Smooth muscle cell (in vitro differentiated cells): ENCODE results near the gene GPRIN1. TPM values are rescaled to one million over a fixed set of nuclear protein-coding genes. Genes with fewer than 3 reads are reported as not detected.

Experiments
- DNase-seq: peaks from one replicate; lab custom pipeline; 2025; ENCODE audit not compliant: unreplicated experiment; lab: John Stamatoyannopoulos, UW
- H2AFZ ChIP-seq: fragments of 200-600 bp; sonication (generic); 2 replicates; pipeline ENCODE4 v1.6.0; 2016; ENCODE audit warnings: antibody characterized with exemption, low read depth, mild to moderate bottlenecking
- H3F3A ChIP-seq: fragments of 200-600 bp; sonication (generic); 2 replicates; pipeline ENCODE4 v1.6.0; 2017; ENCODE audit warnings: antibody characterized with exemption, low read depth
- H3K27ac ChIP-seq: fragments of 200-600 bp; sonication (generic); 2 replicates; pipeline ENCODE4 v1.5.1; 2016; ENCODE audit warnings: low read depth, mild to moderate bottlenecking
- H3K27me3 ChIP-seq: fragments of 200-600 bp; sonication (generic); 2 replicates; pipeline ENCODE4 v1.6.1; 2016; ENCODE audit warnings: low read depth, mild to moderate bottlenecking
- H3K36me3 ChIP-seq: fragments of 200-600 bp; sonication (generic); 2 replicates; pipeline ENCODE4 v1.5.1; 2016; ENCODE audit warnings: low read depth
- H3K4me1 ChIP-seq: fragments of 200-600 bp; sonication (generic); 2 replicates; pipeline ENCODE4 v1.5.1; 2016; ENCODE audit warnings: low read depth
- H3K4me2 ChIP-seq: fragments of 200-600 bp; sonication (generic); 2 replicates; pipeline ENCODE4 v1.6.0; 2016; ENCODE audit warnings: mild to moderate bottlenecking
- H3K4me3 ChIP-seq: fragments of 200-600 bp; sonication (generic); 2 replicates; pipeline ENCODE4 v1.5.1; 2016; ENCODE audit warnings: mild to moderate bottlenecking
- H3K79me2 ChIP-seq: fragments of 200-600 bp; sonication (generic); 2 replicates; pipeline ENCODE4 v1.6.0; 2016; ENCODE audit warnings: low read depth, mild to moderate bottlenecking
- H3K9ac ChIP-seq: fragments of 200-600 bp; sonication (generic); 2 replicates; pipeline ENCODE4 v1.6.0; 2016; ENCODE audit warnings: low read depth
- H3K9me3 ChIP-seq: fragments of 200-600 bp; sonication (generic); replicated peaks from 2 replicates; pipeline ENCODE4 v1.5.1; 2016; ENCODE audit warnings: low read depth
- H4K20me1 ChIP-seq: fragments of 200-600 bp; sonication (generic); 2 replicates; pipeline ENCODE4 v1.6.0; 2016; ENCODE audit warnings: low read depth
- CTCF ChIP-seq: fragments of 200-600 bp; sonication (generic); IDR thresholded peaks from 2 replicates; pipeline ENCODE4 v1.5.1; 2017; ENCODE audit warnings: borderline replicate concordance, mild to moderate bottlenecking, antibody characterized with exemption; ENCODE audit not compliant: insufficient read depth, poor library complexity, severe bottlenecking
- WGBS: methylation state at CpG from one replicate; pipeline ENCODE4 v1.1.7; 2016; ENCODE audit warnings: low lambda C conversion rate; 5-methylcytosine and 5-hydroxymethylcytosine counted together
- polyA plus RNA-seq: library from polyadenylated mRNA; unstranded; fragments of >200 nt; fragmentation: Nextera tagmentation; extraction: Ambion mirVana; gene quantifications from 2 replicates; pipeline ENCODE4 v1.2.1, GENCODE V29; 2016
- total RNA-seq: library from RNA; depleted of rRNA; stranded (reverse); fragments of >200 nt; gene quantifications from 2 replicates; pipeline ENCODE4 v1.2.3, GENCODE V29; 2014

Gene GPRIN1
- total and polyA plus RNA-seq, 2 experiments from 2014 or later = 2.1 to 3.6 TPM

- WGBS = 25% methylated on average over 15 of the region's 15 CpGs
- DNase-seq = no peak
- Histone ChIP-seq H3K4me2 (no peak overlapping the region), H3K27me3 (no peaks in the 10 kb centered on the region), H3K4me3 (no peak overlapping the region), H3K27ac (no peak overlapping the region), H3K9ac (no peak overlapping the region), H3K9me3 (no peaks in the 10 kb centered on the region), H2AFZ (no peak overlapping the region), H3K36me3 (no peaks in the 10 kb centered on the region), H3F3A (no peaks in the 10 kb centered on the region), H3K79me2 (no peaks in the 10 kb centered on the region), H4K20me1 (no peaks in the 10 kb centered on the region), H3K4me1 (no peaks in the 10 kb centered on the region)
- TF ChIP-seq CTCF = peak; percentile 32
Measured at GRCh38 chr5:176578391-176578808, 31.6 kb downstream of the GPRIN1 start.

GRCh38 chr5:176577312-176578176 is 32.4 kb downstream of the GPRIN1 start:
- no peak overlapping the region for H3K27ac ChIP-seq
- H2AFZ ChIP-seq = no peak overlapping the region
- no peaks in the 10 kb centered on the region for H3K36me3 ChIP-seq
- H3K9ac ChIP-seq = no peak overlapping the region
- no peaks in the 10 kb centered on the region for H3K9me3 ChIP-seq
- TF ChIP-seq CTCF = no peak
- 87% methylated on average over 33 of the region's 36 CpGs for WGBS
- H3K79me2 ChIP-seq = no peaks in the 10 kb centered on the region
- no peaks in the 10 kb centered on the region for H3K27me3 ChIP-seq
- no peak for DNase-seq
- H4K20me1 ChIP-seq = no peaks in the 10 kb centered on the region
- no peaks in the 10 kb centered on the region for H3K4me1 ChIP-seq
- no peaks in the 10 kb centered on the region for H3F3A ChIP-seq
- no peak overlapping the region for H3K4me3 ChIP-seq
- no peak overlapping the region for H3K4me2 ChIP-seq

- H3K9me3 ChIP-seq = no peaks in the 10 kb centered on the region
- no peak overlapping the region for H3K4me2 ChIP-seq
- H4K20me1 ChIP-seq = no peaks in the 10 kb centered on the region
- H3K27ac ChIP-seq = no peak overlapping the region
- no peaks in the 10 kb centered on the region for H3F3A ChIP-seq
- 94% methylated on average over 37 of the region's 37 CpGs for WGBS
- H3K36me3 ChIP-seq = no peaks in the 10 kb centered on the region
- no peak overlapping the region for H2AFZ ChIP-seq
- H3K4me1 ChIP-seq = no peaks in the 10 kb centered on the region
- DNase-seq = no peak
- H3K4me3 ChIP-seq = no peak overlapping the region
- H3K9ac ChIP-seq = no peak overlapping the region
- H3K27me3 ChIP-seq = no peaks in the 10 kb centered on the region
- no peak for TF ChIP-seq CTCF
- H3K79me2 ChIP-seq = no peaks in the 10 kb centered on the region
Measured at GRCh38 chr5:176575488-176576422, 34.2 kb downstream of the GPRIN1 start.
